ENCODE measurements around the gene TESPA1. TPM values are rescaled to one million over a fixed set of nuclear protein-coding genes. Genes with fewer than 3 reads are reported as not detected.

Gene TESPA1
- total and polyA plus RNA-seq, 2 of the 8 experiments (the other 6 are each of a cell fraction or from before 2014, with no cell fraction given) = not detected

DNA sequence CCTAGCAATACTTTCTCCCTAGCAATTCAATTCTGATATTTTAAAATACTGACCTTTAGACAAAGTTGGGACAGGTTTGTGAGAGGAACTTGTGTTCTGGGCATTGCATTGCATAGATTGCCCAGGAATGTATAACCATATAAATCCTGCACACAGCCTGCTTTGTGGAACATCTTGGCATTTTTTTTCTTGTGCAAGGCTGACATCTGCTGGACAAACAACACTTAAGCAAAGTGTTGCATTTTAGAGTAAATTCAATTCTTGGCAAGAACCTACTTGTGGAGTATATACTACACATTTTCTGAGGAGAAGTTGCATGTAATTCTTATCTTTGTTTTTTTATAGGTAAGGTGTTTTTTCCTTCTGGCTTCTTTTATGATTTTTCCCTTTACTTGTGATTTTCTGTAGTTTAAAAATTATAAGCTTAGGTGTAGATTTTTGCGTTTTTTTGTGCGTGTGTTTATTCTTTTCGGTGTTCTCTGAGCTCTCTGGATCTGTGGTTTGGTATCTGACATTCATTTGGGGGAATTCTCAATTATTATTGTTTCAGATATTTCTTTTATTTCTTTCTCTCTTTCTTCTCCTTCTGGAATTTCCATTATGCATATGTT lies 26.4 kb downstream of the TESPA1 start (continued):
- no peak for TF ChIP-seq POU5F1 (IDR thresholded peaks at IDR 0.05; ENCODE audit: low read depth, low read length)
- TF ChIP-seq TEAD4 (IDR thresholded peaks at IDR 0.05; ENCODE audit: low read depth, low read length) = peak; percentile 37; the same call in 1 of the 2 replicates
- TF ChIP-seq RAD21 (IDR thresholded peaks at IDR 0.05 in 1 of 2, conservative IDR thresholded peaks at IDR 0.05 in 1 of 2; ENCODE audit: low read depth in 2 of 2, low read length in 2 of 2) = peak; percentile 94 to 97
- TF ChIP-seq CEBPB (IDR thresholded peaks at IDR 0.05; ENCODE audit: low read depth, low read length) = no peak
- TF ChIP-seq NANOG (IDR thresholded peaks at IDR 0.05; ENCODE audit: insufficient read depth, low read depth, low read length, poor library complexity, severe bottlenecking) = no peak
- no peak for TF ChIP-seq ASH2L (IDR thresholded peaks at IDR 0.05; ENCODE audit: low read length)
- no peak for TF ChIP-seq SIX5 (IDR thresholded peaks at IDR 0.05; ENCODE audit: low read depth, low read length)
